Stomach (tissue), 9 donors: ENCODE data around the gene TBC1D14. TPM values are rescaled to one million over a fixed set of nuclear protein-coding genes. Genes with fewer than 3 reads are reported as not detected.
A peak's percentile ranks its signal among the peaks of the same experiment; 100 is the strongest.

Experiments
- DNase-seq, 2 donors: peaks; one replicate each; pipeline versions ENCODE4 v3.0.0 to v3.0.0-alpha.2; 2013 to 2019
- H3K27ac ChIP-seq, 5 donors: fragments of 200-600 bp in 4 of 5; sonication (generic) in 4 of 5; one replicate each; pipeline ENCODE4 v1.5.1; 2013 to 2019; ENCODE audit warnings: mild to moderate bottlenecking in 1 of 5, moderate library complexity in 1 of 5
- H3K27me3 ChIP-seq, 3 donors: fragments of 200-600 bp; sonication (generic); one replicate each; pipeline ENCODE4 v1.5.1; 2017 to 2019; ENCODE audit warnings: mixed run types in 1 of 3
- H3K36me3 ChIP-seq, 4 donors: fragments of 200-600 bp; sonication (generic); 1 replicate in 3 of 4; 2 replicates in 1 of 4; pipeline ENCODE4 v1.5.1; 2016 to 2019
- H3K4me1 ChIP-seq, 4 donors: fragments of 200-600 bp; sonication (generic); one replicate each; pipeline ENCODE4 v1.5.1; 2016 to 2019
- H3K4me3 ChIP-seq, 4 donors: fragments of 200-600 bp; sonication (generic) in 3 of 4; one replicate each; pipeline ENCODE4 v1.5.1; 2016 to 2019; ENCODE audit warnings: mild to moderate bottlenecking in 1 of 4
- H3K9me3 ChIP-seq, 4 donors: fragments of 200-600 bp; sonication (generic); one replicate each; pipeline ENCODE4 v1.5.1; 2016 to 2019
- EP300 ChIP-seq: sonication (generic); formaldehyde crosslinking; IDR thresholded peaks from one replicate; pipeline ENCODE4 v1.6.1; 2017; ENCODE audit warnings: antibody characterized with exemption
- POLR2A ChIP-seq, 4 donors: fragments of 450-650 bp; IDR thresholded peaks; one replicate each; pipeline ENCODE4 v1.6.1; 2016; ENCODE audit warnings: antibody characterized with exemption in 4 of 4, control low read depth in 2 of 4, mild to moderate bottlenecking in 1 of 4, moderate library complexity in 1 of 4
- POLR2AphosphoS5 ChIP-seq, 3 donors: sonication (generic); formaldehyde crosslinking; IDR thresholded peaks; one replicate each; pipeline ENCODE4 v1.6.1; 2016; ENCODE audit warnings: antibody characterized with exemption in 3 of 3
- whole genome bisulfite sequencing, 5 donors: extraction: QIAGEN DNeasy Blood & Tissue Kit in 3 of 5; methylation state at CpG; one replicate each; pipeline versions ENCODE4 v1.1.5 to v1.1.7; 2013 to 2018; 5-methylcytosine and 5-hydroxymethylcytosine counted together
- intact Hi-C: fragments of 100-400 bp; cut with DNase I; formaldehyde crosslinking; loops from one replicate; pipeline ENCODE4 v1.15.1; 2023; ENCODE audit warnings: low total_unique reads
- polyA plus RNA-seq, 3 donors: library from polyadenylated mRNA; stranded (reverse); fragments of 200-250 nt; gene quantifications; one replicate each; pipeline ENCODE4 v1.2.3, GENCODE V29; 2013
- total RNA-seq, 5 donors: library from RNA; depleted of rRNA; stranded (reverse); fragments of >200 nt; gene quantifications; one replicate each; pipeline versions ENCODE4 v1.1.0 to v1.2.3, GENCODE V29; 2014 to 2016
- TF ChIP-seq, protein P1 (sequence below), 7 experiments: fragments of 450-650 bp in 4 of 7; fragments of 200-600 bp in 3 of 7; sonication (generic) in 3 of 7; IDR thresholded peaks; one replicate each; pipeline ENCODE4 v1.5.1; 2016 to 2019; ENCODE audit warnings: antibody characterized with exemption in 7 of 7, control low read depth in 2 of 7, mild to moderate bottlenecking in 1 of 7
- donor health status: healthy with polysubstance abuse.
- donor health status: Bipolar disorder and iron deficiency.
- donor health status: healthy.

The TBC1D14 gene
- total and polyA plus RNA-seq, 8 donors, result 19.5 to 72.4 (median 40.4) TPM

DNA sequence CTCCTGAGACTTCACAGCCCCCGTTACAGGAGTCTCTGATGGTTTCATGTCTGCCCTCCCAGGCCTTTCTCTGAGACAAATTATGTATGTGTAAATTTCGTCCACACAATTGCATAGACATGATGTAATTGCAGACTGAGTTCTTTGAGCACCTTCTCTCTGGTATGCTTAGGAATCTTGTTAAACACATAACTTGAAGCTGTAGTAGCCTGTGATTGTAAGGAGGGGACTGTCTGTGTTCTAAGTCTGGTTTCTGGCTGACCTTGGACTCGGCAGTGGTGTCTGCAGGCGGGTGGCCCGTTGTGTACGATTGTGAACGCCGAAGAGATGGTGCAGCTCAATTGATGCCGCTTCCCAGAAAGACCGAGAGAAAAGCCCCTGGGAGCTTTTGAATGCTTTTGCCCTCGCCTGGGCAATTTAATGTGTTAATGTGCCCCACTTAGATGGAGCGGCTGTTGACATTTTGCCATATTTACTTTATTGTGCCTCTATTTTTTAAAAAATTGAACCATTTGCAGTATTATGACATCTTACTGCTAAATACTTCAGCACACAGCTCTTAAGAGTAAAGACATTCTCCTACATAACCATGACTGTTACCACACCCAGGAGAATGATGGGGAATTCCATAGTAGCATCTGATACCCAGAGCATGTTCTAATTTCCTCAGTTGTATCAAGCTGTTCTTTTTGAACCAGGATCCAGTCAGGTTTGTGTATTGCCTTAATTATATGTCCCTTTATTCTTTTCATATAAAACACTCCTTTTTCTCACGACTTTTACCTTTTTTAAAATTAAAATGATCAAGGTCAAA lies 75.2 kb downstream of the TBC1D14 start:
- Histone ChIP-seq H3K27ac (peak overlapping the region in 4 of 5 donors; percentile 15 to 96 (median 62)), H3K4me1 (peaks cover 48 to 66% (median 58%) of the 10 kb centered on the region in 4 donors), H3K9me3 (no peaks in the 10 kb centered on the region), H3K27me3 (no peaks in the 10 kb centered on the region), H3K36me3 (no peaks in the 10 kb centered on the region), H3K4me3 (peak overlapping the region in 1 of 4 donors; percentile 81)
- no peak for DNase-seq
- intact Hi-C loops, result loop anchor here (10.0 kb wide), 1 partner anchor 60 kb away; the partner anchor contains the start of gene TADA2B
- TF ChIP-seq, protein P1, sequence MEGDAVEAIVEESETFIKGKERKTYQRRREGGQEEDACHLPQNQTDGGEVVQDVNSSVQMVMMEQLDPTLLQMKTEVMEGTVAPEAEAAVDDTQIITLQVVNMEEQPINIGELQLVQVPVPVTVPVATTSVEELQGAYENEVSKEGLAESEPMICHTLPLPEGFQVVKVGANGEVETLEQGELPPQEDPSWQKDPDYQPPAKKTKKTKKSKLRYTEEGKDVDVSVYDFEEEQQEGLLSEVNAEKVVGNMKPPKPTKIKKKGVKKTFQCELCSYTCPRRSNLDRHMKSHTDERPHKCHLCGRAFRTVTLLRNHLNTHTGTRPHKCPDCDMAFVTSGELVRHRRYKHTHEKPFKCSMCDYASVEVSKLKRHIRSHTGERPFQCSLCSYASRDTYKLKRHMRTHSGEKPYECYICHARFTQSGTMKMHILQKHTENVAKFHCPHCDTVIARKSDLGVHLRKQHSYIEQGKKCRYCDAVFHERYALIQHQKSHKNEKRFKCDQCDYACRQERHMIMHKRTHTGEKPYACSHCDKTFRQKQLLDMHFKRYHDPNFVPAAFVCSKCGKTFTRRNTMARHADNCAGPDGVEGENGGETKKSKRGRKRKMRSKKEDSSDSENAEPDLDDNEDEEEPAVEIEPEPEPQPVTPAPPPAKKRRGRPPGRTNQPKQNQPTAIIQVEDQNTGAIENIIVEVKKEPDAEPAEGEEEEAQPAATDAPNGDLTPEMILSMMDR (IDR thresholded peaks at IDR 0.05), result no peak
- TF ChIP-seq EP300 (no peak), POLR2AphosphoS5 (IDR thresholded peaks at IDR 0.05) (no peak), POLR2A (IDR thresholded peaks at IDR 0.05) (no peak)
- WGBS, 5 donors, result 81 to 87% (median 81%) methylated on average over 13 of the region's 13 CpGs

DNA sequence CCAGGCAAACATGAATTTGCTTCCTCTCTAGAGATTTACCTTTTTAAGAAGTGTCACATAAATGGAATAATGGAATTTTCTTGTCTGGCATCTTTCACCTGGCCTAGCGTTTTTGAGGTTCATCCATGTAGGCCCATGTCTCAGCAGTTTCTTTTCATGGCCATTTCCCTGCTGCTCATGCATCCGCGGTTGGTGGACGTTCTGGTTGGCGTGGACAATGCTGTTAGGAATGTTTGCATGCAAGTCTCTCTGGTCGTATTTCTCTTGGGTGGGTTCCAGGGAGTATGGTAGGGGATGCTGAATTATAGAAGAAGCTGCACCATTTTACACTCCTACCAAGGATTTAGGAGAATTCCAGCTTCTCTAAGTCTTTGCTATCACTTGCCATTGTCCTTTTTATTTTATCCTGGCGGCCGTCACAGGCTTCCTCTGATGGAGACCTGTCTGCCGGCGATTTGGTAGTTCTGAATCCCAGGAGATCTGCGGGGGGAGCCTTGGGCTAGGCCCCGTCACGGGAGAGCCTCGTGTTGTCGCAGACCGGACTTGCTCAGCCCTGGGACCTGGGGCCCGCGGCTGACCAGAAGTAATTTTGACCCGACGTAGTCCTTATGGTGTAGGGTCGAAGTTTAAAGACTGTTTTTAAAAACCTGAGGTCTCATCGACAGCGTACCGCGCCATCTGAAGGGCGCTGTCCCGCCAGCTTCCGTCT lies 76.6 kb downstream of the TBC1D14 start:
- Histone ChIP-seq H3K27ac (peak overlapping the region; percentile 89 to 96 (median 94)), H3K36me3 (no peaks in the 10 kb centered on the region), H3K4me3 (peak overlapping the region; percentile 65 to 83 (median 76)), H3K27me3 (no peaks in the 10 kb centered on the region), H3K9me3 (no peaks in the 10 kb centered on the region), H3K4me1 (peaks cover 55 to 80% (median 72%) of the 10 kb centered on the region in 4 donors)
- intact Hi-C loops, result loop anchor here (10.0 kb wide), 1 partner anchor 59 kb away; the partner anchor contains the start of gene TADA2B
- no peak for TF ChIP-seq POLR2AphosphoS5 (IDR thresholded peaks at IDR 0.05)
- TF ChIP-seq, protein P1 (IDR thresholded peaks at IDR 0.05), result no peak
- no peak for TF ChIP-seq POLR2A (IDR thresholded peaks at IDR 0.05)
- no peak for TF ChIP-seq EP300
- 2 to 5% (median 3%) methylated on average over 27 to 28 of the region's 28 CpGs for WGBS, 5 donors
- DNase-seq, result peak in 1 of 2 donors; percentile 57

DNA sequence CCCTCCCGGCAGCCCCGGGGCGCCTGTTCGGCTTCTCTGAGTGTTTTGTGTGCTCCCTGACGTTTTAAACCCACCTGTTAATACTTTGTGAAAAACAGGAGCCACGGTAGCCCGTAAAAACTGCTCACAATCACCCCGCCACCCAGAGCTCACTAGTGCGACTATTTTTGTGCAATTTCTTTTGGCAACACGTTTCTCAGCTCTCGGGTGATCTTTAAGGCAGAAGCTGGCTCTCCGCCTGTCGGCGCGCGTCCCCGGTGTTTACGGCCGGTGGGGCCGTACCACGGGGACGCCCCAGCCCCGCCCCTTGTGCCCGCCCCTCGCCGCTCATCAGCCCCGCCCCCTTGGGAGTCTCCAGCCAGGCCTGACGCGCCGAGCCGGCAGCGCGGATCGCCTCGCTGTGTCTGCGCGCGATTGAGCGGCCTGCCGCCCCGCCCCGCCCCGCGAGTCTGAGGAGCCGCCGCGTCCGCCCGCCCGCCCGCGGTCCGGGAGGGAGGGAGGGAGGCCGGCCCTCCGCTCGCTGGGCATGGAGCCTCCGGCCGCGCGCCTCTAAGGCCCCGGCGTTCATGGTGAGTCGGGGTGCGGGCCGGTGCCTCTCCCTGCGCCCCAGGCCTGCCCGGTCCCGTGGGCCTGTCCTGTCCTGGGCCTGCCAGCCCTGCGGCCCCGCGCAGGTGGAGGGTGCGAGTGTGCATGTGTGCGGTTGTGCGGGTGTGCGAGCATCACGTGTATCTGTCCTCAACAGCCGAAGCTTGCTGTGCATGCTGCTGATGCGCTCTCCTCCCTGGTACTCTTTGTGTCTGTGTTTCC lies 77.4 kb downstream of the TBC1D14 start:
- peak in 1 of 4 donors; percentile 52 for TF ChIP-seq POLR2A (IDR thresholded peaks at IDR 0.05)
- TF ChIP-seq, protein P1 (IDR thresholded peaks at IDR 0.05), result peak in 2 of 7 experiments; percentile 9
- TF ChIP-seq EP300, result no peak
- TF ChIP-seq POLR2AphosphoS5 (IDR thresholded peaks at IDR 0.05), result peak; percentile 14 to 81 (median 72)
- H3K27me3 ChIP-seq, result no peaks in the 10 kb centered on the region
- DNase-seq, result peak; percentile 96 to 98
- intact Hi-C loops, result loop anchor here (10.0 kb wide), 1 partner anchor 58 kb away; the partner anchor contains the start of gene TADA2B
- H3K27ac ChIP-seq, result peak overlapping the region; percentile 89 to 96 (median 94)
- WGBS, 5 donors, result 0 to 1% (median 1%) methylated on average over 37 to 78 of the region's 78 CpGs
- no peaks in the 10 kb centered on the region for H3K9me3 ChIP-seq
- H3K4me1 ChIP-seq, result peaks cover 63 to 88% (median 80%) of the 10 kb centered on the region in 4 donors
- H3K4me3 ChIP-seq, result peak overlapping the region; percentile 65 to 83 (median 76)
- H3K36me3 ChIP-seq, result no peaks in the 10 kb centered on the region
